Vagina (tissue), 2 donors: ENCODE measurements around the gene YAF2.

Experiments used
- POLR2A ChIP-seq, 2 donors: fragments of 450-650 bp; IDR thresholded peaks; one replicate each; pipeline ENCODE4 v1.6.1; 2017; ENCODE audit warnings: antibody characterized with exemption in 2 of 2, mild to moderate bottlenecking in 2 of 2, moderate library complexity in 2 of 2
- TF ChIP-seq, protein P1 (sequence below), 3 experiments: fragments of 450-650 bp in 2 of 3; fragments of 200-600 bp in 1 of 3; sonication (generic) in 1 of 3; IDR thresholded peaks; one replicate each; pipeline ENCODE4 v1.5.1; 2017 to 2019; ENCODE audit warnings: antibody characterized with exemption in 3 of 3, mild to moderate bottlenecking in 2 of 3, moderate library complexity in 2 of 3

DNA sequence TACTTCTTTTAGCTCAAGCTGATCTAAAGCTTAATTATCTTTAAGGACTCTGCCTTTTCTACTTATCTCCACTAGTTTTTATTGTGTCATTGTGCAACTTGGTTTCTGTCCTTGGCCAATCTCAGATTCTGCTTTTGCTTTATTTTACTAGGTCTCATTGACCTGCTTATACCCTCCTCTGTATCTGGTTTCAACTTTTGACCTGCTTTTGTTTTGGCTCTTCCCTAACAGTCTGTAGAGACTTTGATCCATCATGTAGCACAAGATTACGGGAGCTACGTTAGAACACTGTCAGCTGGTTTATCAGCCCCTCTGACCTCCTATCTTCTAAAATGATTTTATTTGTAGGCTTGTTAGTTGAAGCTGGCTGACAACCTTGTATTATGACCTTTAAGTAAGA, 44.2 kb upstream of the YAF2 start:
- TF ChIP-seq, protein P1, sequence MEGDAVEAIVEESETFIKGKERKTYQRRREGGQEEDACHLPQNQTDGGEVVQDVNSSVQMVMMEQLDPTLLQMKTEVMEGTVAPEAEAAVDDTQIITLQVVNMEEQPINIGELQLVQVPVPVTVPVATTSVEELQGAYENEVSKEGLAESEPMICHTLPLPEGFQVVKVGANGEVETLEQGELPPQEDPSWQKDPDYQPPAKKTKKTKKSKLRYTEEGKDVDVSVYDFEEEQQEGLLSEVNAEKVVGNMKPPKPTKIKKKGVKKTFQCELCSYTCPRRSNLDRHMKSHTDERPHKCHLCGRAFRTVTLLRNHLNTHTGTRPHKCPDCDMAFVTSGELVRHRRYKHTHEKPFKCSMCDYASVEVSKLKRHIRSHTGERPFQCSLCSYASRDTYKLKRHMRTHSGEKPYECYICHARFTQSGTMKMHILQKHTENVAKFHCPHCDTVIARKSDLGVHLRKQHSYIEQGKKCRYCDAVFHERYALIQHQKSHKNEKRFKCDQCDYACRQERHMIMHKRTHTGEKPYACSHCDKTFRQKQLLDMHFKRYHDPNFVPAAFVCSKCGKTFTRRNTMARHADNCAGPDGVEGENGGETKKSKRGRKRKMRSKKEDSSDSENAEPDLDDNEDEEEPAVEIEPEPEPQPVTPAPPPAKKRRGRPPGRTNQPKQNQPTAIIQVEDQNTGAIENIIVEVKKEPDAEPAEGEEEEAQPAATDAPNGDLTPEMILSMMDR (IDR thresholded peaks at IDR 0.05) = no peak
- TF ChIP-seq POLR2A (IDR thresholded peaks at IDR 0.05) = no peak
